ENCODE results near the gene MMP7.

DNA sequence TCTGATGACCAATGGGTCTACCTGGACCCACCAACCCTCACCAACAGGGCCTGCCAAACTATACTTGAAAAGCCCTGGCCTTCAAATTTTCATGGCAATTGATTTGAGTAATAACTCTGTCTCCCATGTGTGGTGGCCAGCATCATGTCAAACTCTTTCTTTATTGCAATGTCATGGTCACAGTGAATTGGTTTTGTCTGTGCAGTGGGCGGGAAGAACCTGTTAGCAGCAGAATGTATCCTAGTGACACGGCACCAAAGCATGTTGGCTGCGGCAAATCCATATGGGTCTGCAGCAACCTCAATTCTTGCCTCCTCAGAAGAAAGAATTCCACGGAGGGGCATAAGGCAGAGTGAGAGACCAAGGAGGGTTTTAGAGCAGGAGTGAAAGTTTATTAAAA is 58.4 kb downstream of the MMP7 start:
- TF ChIP-seq, protein P1, sequence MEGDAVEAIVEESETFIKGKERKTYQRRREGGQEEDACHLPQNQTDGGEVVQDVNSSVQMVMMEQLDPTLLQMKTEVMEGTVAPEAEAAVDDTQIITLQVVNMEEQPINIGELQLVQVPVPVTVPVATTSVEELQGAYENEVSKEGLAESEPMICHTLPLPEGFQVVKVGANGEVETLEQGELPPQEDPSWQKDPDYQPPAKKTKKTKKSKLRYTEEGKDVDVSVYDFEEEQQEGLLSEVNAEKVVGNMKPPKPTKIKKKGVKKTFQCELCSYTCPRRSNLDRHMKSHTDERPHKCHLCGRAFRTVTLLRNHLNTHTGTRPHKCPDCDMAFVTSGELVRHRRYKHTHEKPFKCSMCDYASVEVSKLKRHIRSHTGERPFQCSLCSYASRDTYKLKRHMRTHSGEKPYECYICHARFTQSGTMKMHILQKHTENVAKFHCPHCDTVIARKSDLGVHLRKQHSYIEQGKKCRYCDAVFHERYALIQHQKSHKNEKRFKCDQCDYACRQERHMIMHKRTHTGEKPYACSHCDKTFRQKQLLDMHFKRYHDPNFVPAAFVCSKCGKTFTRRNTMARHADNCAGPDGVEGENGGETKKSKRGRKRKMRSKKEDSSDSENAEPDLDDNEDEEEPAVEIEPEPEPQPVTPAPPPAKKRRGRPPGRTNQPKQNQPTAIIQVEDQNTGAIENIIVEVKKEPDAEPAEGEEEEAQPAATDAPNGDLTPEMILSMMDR (IDR thresholded peaks at IDR 0.05; ENCODE audit: low read depth, low read length) = no peak
- no peak for TF ChIP-seq POLR2A (IDR thresholded peaks at IDR 0.05; ENCODE audit: extremely low read depth, insufficient read length)
- TF ChIP-seq, protein P2, sequence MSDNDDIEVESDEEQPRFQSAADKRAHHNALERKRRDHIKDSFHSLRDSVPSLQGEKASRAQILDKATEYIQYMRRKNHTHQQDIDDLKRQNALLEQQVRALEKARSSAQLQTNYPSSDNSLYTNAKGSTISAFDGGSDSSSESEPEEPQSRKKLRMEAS (IDR thresholded peaks at IDR 0.05; ENCODE audit: low read depth, low read length) = no peak

Measured in NB4 (cell line).